Measurements from ENCODE around the gene ELFN1. TPM values are rescaled to one million over a fixed set of nuclear protein-coding genes. Genes with fewer than 3 reads are reported as not detected.

Gene ELFN1
- polyA plus RNA-seq, 1 of the 3 experiments (the other 2 are of a cell fraction), result 0.05 TPM

DNA sequence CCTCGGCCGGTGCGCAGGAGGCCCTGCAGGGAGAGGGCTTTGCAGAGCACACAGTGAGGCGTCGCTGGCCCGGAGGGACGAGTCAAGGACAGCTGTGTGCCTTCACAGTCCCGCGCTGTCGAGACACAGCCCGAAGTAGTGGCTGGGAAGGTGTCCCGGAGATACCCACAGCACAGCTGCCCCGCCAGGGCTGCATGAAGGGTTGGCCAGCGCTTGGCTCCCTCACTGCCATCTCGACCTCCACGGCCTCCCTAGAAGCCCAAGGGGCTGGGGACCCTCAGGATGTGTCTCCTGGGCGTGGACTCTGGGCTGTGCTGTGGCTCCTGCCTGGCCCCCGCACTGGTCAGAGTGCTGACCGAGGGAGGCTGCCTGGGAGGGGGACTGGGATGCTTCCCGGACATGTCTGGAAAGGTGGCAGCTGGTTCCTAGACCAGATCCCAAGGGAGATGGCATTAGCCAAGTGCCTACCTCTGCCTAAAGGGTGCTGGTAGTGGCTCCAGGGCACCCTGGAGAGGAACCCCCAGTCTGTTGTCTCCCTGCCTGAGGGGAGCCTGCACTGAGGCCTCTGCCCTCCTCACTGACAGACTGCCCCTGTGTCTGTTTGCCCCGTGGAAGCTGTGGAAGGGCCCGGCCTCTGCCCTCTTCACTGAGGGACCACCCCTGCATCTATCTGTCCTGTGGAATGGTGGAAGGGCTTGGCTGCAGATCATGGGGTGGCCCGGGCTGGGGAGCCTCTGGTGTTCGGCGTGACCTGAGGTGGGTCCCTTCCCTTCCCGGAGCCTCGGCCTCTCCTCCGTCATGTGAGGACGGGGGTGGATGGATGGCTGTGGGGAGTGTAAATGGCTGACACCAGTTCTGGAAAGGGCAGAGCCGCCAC, 5.8 kb downstream of the ELFN1 start (continued):
- no peak for TF ChIP-seq CTCF (IDR thresholded peaks at IDR 0.05)
- TF ChIP-seq ELF1 (IDR thresholded peaks at IDR 0.05), result no peak
- no peak for TF ChIP-seq YY1 (IDR thresholded peaks at IDR 0.05; ENCODE audit: low read depth)
- TF ChIP-seq SMC3 (IDR thresholded peaks at IDR 0.05; ENCODE audit: low read depth, low read length), result no peak
- TF ChIP-seq NFIC (IDR thresholded peaks at IDR 0.05; ENCODE audit: borderline replicate concordance), result no peak
- TF ChIP-seq NRF1 (IDR thresholded peaks at IDR 0.05; ENCODE audit: low read depth, low read length), result no peak
- no peak for TF ChIP-seq FOXJ3 (CRISPR knock-in tag; IDR thresholded peaks at IDR 0.05)

GRCh38 chr7:1676550-1677078, 6.5 kb downstream of the ELFN1 start:
- peaks cover 21% of the 10 kb centered on the region for H3K27me3 ChIP-seq (ENCODE audit: insufficient read depth)
- no peak overlapping the region for H3K9ac ChIP-seq
- no peaks in the 10 kb centered on the region for H3K9me3 ChIP-seq
- CTCF ChIA-PET, result interaction anchor here (1.2 to 1.5 kb wide), 3 partner anchors 13 to 82 kb away, joined by 3 read pairs; no protein-coding TSS in a partner anchor
- no peak for DNase-seq
- 0 out of 2 replicates have a peak, but pooled peaks cover 4% of the 10 kb centered on the region for H4K20me1 ChIP-seq (ENCODE audit: insufficient read depth)
- H3K9me2 ChIP-seq, result no peaks in the 10 kb centered on the region
- H3K4me1 ChIP-seq (ENCODE audit: control insufficient read depth in 1 of 2, insufficient read depth in 2 of 2, low read depth in 1 of 2, low read length in 1 of 2), result peaks cover 0 to 77% of the 10 kb centered on the region in 2 experiments; a peak in 1 of 4 replicates
- no peak overlapping the region; a peak in 1 of 4 replicates for H3K27ac ChIP-seq (ENCODE audit: low read depth in 2 of 2, low read length in 1 of 2)
- H3K4me3 ChIP-seq (ENCODE audit: low read depth in 2 of 2, low read length in 1 of 2), result no peak overlapping the region
- no peak overlapping the region for H2AFZ ChIP-seq (ENCODE audit: low read depth)
- TF ChIP-seq SMC3 (IDR thresholded peaks at IDR 0.05; ENCODE audit: low read depth, low read length) (no peak), TEAD4 (IDR thresholded peaks at IDR 0.05; ENCODE audit: borderline replicate concordance, insufficient read depth) (no peak), RXRA (IDR thresholded peaks at IDR 0.05; ENCODE audit: borderline replicate concordance, low read depth) (no peak), JUND (IDR thresholded peaks at IDR 0.05) (no peak), NFIC (IDR thresholded peaks at IDR 0.05; ENCODE audit: borderline replicate concordance) (no peak), NRF1 (IDR thresholded peaks at IDR 0.05; ENCODE audit: low read depth, low read length) (no peak), MXI1 (IDR thresholded peaks at IDR 0.05; ENCODE audit: low read depth, low read length) (no peak), EZH2phosphoT487 (IDR thresholded peaks at IDR 0.05; ENCODE audit: borderline replicate concordance, low read depth) (no peak), TCF12 (IDR thresholded peaks at IDR 0.05) (no peak), FOXM1 (IDR thresholded peaks at IDR 0.05; ENCODE audit: low read depth) (no peak), PBX3 (IDR thresholded peaks at IDR 0.05) (no peak), CHD2 (IDR thresholded peaks at IDR 0.05; ENCODE audit: low read length, partially characterized antibody) (no peak), USF2 (IDR thresholded peaks at IDR 0.05; ENCODE audit: borderline replicate concordance, low read depth, low read length) (no peak)
- TF ChIP-seq, protein P1, sequence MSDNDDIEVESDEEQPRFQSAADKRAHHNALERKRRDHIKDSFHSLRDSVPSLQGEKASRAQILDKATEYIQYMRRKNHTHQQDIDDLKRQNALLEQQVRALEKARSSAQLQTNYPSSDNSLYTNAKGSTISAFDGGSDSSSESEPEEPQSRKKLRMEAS (IDR thresholded peaks at IDR 0.05; ENCODE audit: low read depth), result no peak
- TF ChIP-seq, protein P2, sequence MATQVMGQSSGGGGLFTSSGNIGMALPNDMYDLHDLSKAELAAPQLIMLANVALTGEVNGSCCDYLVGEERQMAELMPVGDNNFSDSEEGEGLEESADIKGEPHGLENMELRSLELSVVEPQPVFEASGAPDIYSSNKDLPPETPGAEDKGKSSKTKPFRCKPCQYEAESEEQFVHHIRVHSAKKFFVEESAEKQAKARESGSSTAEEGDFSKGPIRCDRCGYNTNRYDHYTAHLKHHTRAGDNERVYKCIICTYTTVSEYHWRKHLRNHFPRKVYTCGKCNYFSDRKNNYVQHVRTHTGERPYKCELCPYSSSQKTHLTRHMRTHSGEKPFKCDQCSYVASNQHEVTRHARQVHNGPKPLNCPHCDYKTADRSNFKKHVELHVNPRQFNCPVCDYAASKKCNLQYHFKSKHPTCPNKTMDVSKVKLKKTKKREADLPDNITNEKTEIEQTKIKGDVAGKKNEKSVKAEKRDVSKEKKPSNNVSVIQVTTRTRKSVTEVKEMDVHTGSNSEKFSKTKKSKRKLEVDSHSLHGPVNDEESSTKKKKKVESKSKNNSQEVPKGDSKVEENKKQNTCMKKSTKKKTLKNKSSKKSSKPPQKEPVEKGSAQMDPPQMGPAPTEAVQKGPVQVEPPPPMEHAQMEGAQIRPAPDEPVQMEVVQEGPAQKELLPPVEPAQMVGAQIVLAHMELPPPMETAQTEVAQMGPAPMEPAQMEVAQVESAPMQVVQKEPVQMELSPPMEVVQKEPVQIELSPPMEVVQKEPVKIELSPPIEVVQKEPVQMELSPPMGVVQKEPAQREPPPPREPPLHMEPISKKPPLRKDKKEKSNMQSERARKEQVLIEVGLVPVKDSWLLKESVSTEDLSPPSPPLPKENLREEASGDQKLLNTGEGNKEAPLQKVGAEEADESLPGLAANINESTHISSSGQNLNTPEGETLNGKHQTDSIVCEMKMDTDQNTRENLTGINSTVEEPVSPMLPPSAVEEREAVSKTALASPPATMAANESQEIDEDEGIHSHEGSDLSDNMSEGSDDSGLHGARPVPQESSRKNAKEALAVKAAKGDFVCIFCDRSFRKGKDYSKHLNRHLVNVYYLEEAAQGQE (IDR thresholded peaks at IDR 0.05; ENCODE audit: low read depth, low read length), result no peak
- TF ChIP-seq, protein P3, sequence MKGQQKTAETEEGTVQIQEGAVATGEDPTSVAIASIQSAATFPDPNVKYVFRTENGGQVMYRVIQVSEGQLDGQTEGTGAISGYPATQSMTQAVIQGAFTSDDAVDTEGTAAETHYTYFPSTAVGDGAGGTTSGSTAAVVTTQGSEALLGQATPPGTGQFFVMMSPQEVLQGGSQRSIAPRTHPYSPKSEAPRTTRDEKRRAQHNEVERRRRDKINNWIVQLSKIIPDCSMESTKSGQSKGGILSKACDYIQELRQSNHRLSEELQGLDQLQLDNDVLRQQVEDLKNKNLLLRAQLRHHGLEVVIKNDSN (IDR thresholded peaks at IDR 0.05; ENCODE audit: borderline replicate concordance, low read depth), result no peak
- WGBS (ENCODE audit: low lambda C conversion rate), result 74% methylated on average over 22 of the region's 23 CpGs
- no peaks in the 10 kb centered on the region for H3K36me3 ChIP-seq (replicated peaks in 1 of 2; ENCODE audit: control insufficient read depth in 1 of 2, insufficient read depth in 2 of 2, low read length in 1 of 2)
- H3F3A ChIP-seq (replicated peaks; ENCODE audit: insufficient read depth), result no peaks in the 10 kb centered on the region
- H3K4me2 ChIP-seq, result no peak overlapping the region
- POLR2A ChIA-PET, result interaction anchor here (0.6 kb wide), 1 partner anchor 54 kb away, joined by 3 read pairs; no protein-coding TSS in a partner anchor
- H3K79me2 ChIP-seq (ENCODE audit: insufficient read depth), result no peaks in the 10 kb centered on the region
